HG03460 (cell line): ENCODE measurements around the gene TAF10.
A peak's percentile ranks its signal among the peaks of the same experiment; 100 is the strongest.

Source experiments
- ATAC-seq: cut with Tn5 transposase; IDR thresholded peaks from one replicate; pipeline ENCODE4 v1.9.1; 2021; ENCODE audit not compliant: unreplicated experiment

Gene TAF10

GRCh38 chr11:6625832-6626420, 13.9 kb upstream of the TAF10 start:
- ATAC-seq: no peak

DNA sequence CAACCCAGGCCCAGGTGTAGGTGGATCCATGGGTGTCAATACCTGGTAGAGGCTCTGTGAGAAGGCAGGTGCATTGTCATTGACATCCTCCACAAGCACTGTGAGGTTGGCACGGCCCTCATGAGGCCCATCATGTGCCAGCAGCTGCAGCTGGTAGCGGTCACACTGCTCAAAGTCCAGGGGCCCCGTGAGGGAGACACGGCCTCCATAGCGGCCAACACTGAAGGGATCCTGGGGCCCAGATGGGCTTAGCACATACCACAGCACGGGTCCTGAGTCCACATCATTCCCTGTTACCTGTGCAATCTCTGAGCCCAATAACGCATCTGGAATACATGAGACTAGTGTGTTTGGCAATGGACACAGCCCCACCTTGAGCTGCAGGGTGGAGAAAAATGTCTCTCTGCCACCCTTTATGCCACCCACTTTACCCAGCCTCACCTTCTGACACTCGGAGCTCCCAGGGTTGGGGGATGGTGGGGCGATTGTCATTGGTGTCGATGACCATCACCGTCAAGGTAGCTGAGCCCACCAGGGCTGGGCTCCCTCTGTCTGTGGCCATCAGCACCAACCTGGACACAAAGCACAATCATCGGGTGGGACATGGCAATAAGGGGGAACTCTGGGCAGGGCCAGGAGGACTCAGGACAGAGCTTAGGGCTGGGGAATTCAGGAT, 13.3 kb upstream of the TAF10 start:
- no peak for ATAC-seq

- ATAC-seq: no peak
Measured at GRCh38 chr11:6623391-6624363, 11.7 kb upstream of the TAF10 start.

DNA sequence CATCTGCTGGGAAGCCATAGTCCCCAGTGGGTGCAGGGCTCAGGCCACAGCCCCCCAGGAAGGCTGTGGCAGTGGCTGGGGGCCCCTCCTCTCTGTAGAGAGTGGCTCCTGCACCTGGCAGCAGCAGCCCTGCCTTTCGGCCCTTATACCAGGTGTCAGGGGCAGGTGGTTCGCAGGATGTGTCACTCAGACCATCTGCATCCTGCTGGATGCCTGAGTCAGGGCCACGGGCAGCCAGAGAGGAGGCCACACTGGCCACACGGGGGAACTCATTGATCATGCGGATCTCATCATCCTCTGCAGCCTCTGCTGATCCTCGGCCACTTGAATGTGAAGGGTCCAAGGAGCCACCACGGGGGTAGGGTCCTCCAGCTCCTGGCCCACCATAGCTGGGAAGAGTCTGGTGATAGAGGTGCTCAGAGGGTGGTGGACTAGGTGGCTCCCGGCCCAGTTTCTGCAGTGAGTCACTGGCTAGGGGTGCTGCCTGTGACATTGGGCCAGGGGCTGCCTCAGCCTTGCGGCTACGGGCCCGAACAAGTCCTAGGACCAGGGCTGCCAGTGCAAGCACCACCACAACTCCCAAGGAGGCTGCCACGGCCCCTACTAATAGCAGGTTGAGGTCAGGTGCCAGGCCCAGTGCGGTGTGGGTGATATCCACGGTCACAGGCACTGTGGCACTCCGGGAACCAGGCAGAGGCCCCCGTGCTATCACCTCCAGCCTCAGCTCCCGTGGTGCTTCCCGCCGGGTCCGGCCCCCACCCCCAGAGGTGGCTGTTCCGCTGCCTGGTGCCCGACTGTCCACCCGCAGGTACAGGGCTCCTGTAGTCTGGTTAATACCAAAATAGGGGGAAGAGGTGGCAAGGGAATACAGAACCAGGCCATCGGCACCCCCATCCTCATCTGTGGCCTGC, 10.5 kb upstream of the TAF10 start:
- no peak for ATAC-seq

- ATAC-seq: no peak
Measured at GRCh38 chr11:6621711-6622211, 9.7 kb upstream of the TAF10 start.

GRCh38 chr11:6620636-6621035, 8.6 kb upstream of the TAF10 start:
- no peak for ATAC-seq

DNA sequence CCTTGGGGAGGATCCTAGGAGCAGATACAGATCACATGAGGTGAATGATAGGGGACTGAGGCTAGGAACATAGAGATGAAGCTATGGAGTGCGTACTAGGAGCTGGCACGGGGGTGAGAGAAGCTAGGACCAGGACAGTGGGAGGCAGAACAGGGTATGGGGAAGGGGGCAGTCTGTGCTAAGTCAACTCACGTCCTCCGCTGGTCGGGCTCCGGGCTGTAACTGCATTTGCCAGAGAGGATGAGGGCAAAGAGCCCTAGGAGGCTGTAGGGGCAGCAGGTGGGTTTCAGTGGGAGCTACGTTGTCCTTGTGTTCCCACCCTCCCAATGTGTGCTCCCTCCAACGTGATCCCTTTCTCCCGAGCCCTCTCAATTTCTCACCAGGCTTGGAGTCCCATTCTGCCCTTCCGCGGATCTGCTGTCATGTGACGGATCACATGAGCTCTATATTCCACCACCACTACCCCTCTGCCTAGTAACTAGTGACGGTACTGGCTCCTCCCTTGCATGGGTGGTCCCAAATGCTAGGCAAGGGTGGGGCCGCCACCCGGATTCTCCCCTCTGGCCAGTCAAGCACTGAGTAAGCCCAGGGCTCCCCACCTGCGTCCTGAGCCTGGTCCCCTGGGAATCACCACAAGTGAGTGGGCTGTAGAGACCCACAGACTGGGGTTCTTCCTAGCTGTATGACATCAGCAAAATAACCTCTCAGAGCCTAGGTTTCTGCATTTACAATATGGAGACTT, 7.2 kb upstream of the TAF10 start, which contains the start of gene TPP1:
Gene TPP1, minus strand, starts transcription at position 419 of the 742 bp plus-strand sequence. Its CDS starts 22 bp downstream, at position 397.
- ATAC-seq: peak; percentile 100

GRCh38 chr11:6618117-6619003, 6.3 kb upstream of the TAF10 start:
- ATAC-seq: peak; percentile 23

- ATAC-seq: no peak
Measured at GRCh38 chr11:6617315-6617781, 5.3 kb upstream of the TAF10 start.

DNA sequence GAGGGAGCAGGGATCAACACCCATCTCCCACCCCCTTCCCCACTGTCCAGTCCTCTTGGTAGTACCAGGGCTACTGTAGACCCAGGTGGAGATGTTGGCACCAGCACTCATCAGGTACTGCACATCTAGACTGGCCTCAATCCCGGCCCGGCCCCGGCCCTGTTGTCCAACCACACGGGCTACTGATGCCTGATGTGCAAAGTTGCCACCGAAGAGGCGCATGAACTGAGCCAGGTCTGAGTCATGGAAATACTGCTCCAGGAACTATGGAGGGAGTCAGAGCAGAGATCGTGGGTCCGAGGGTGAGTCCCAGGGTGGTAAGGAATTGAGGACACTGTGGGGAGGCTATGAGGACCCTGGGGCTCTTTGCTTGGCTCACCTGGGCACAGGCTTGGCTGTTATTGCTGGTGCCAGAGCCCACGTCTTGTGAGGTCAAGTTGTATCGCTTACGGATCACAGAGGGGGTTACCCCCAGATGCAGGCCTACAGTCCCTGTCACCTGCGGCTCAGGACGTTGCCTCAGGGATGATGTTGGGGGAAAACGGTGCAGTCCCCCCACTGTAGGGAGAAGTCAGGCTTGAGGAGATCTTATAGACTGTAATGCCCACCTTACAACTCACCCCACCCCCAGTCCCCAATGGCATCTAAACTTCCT, 4.7 kb upstream of the TAF10 start:
- ATAC-seq: no peak

- ATAC-seq: no peak
Measured at GRCh38 chr11:6615882-6616585, 4.0 kb upstream of the TAF10 start.

DNA sequence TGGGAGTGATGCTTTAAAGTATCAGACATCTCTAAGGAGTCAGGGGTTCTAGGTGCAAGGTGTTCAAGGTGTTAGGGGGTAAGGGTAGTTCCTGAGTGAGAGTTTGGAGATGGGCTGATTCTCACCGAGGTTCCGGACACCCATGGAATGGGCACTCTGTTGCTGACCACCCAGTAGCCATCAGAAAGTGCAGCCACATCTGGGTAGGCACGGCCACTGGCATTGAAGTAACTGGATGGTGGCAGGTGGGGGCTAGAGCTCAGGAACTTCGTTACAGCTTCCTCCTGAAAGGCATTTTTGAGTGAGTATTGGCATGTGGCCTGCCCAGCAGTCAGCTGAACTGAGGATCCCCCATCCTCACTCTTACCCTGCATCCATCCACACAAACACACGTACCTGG, 3.0 kb upstream of the TAF10 start:
- no peak for ATAC-seq

GRCh38 chr11:6614446-6614845, 2.4 kb upstream of the TAF10 start:
- no peak for ATAC-seq

DNA sequence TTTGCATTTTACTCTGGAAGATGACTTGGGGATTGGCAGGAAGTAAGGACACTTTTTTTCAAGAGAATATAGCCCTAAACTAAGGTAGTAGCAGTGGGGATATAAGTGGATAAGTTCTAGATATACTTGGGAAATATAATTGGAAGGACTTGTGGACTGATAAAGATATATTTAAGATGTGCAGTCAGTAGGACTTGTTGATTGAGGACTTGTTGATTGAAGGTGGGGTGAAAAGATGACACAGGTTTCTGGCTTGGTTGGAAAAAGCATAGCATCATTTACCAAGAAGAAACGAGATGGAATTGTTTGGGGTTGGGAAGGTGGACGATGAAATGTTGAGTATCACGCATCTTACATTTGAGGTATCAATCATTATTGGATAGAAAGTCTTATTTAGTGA, 1.5 kb upstream of the TAF10 start:
- no peak for ATAC-seq

DNA sequence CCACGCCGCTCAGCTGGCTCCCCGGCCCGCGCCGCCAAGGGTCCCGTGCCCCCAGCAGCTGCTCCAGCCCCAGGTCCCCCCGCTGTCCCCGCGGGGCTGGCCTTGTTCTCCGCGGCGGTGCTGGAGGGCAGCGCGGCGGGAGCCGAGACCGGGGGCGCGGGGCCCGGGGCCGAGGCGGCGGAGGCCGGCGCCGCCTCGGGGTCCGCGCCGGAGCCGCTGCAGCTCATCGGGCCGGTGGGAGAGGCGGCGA, 128 bp downstream of the TAF10 start:
- ATAC-seq: no peak

GRCh38 chr11:6611092-6611962, 689 bp downstream of the TAF10 start:
- peak; percentile 8 for ATAC-seq

DNA sequence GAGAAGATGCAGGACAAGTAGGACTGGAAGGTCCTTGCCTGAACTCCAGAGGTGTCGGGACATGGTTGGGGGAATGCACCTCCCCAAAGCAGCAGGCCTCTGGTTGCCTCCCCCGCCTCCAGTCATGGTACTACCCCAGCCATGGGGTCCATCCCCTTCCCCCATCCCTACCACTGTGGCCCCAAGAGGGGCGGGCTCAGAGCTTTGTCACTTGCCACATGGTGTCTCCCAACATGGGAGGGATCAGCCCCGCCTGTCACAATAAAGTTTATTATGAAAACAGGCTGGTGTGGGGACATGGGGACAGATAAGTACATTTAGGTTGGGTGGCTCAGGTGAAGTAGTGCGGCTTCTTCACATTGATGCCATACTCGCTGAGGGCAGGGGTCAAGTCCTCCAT, 1.4 kb downstream of the TAF10 start:
- ATAC-seq: no peak
